Thymus (tissue), 11 donors: ENCODE measurements around the gene LGALS7B. TPM values are rescaled to one million over a fixed set of nuclear protein-coding genes. Genes with fewer than 3 reads are reported as not detected.
"Not testable (repeated sequence)": the region's sequence is repeated elsewhere in the genome, so short reads cannot be mapped to it uniquely, and the experiment has no call there.

Experiments
- DNase-seq, 9 donors: peaks; one replicate each; pipeline ENCODE4 v3.0.0-alpha.2; 2013; ENCODE audit warnings: low spot score in 9 of 9, low read depth in 6 of 9, missing footprints in 1 of 9
- H3K27ac ChIP-seq, 2 donors: one replicate each; pipeline ENCODE4 v1.5.1; 2013; ENCODE audit warnings: control low read depth in 1 of 2, low read depth in 1 of 2, low read length in 1 of 2, mild to moderate bottlenecking in 1 of 2, moderate library complexity in 1 of 2
- H3K27me3 ChIP-seq, 2 donors: one replicate each; pipeline ENCODE4 v1.5.1; 2013; ENCODE audit warnings: low read length in 1 of 2; ENCODE audit not compliant: control insufficient read depth in 2 of 2, insufficient read depth in 1 of 2
- H3K36me3 ChIP-seq, 2 donors: one replicate each; pipeline ENCODE4 v1.5.1; 2013; ENCODE audit warnings: low read length in 1 of 2, mild to moderate bottlenecking in 1 of 2, moderate library complexity in 1 of 2; ENCODE audit not compliant: control insufficient read depth in 2 of 2, insufficient read depth in 2 of 2
- H3K4me1 ChIP-seq, 2 donors: one replicate each; pipeline ENCODE4 v1.5.1; 2013; ENCODE audit warnings: low read length in 2 of 2; ENCODE audit not compliant: control insufficient read depth in 2 of 2, insufficient read depth in 2 of 2
- H3K4me3 ChIP-seq, 2 donors: one replicate each; pipeline ENCODE4 v1.5.1; 2013; ENCODE audit warnings: low read length in 2 of 2, control low read depth in 1 of 2, mild to moderate bottlenecking in 1 of 2
- H3K9me3 ChIP-seq, 2 donors: one replicate each; pipeline ENCODE4 v1.5.1; 2013; ENCODE audit warnings: low read length in 1 of 2, mild to moderate bottlenecking in 1 of 2; ENCODE audit not compliant: control insufficient read depth in 2 of 2, insufficient read depth in 1 of 2
- WGBS: extraction: QIAGEN DNeasy Blood & Tissue Kit; methylation state at CpG from one replicate; pipeline ENCODE4 v1.1.7; 2013; 5-methylcytosine and 5-hydroxymethylcytosine counted together
- polyA plus RNA-seq: library from polyadenylated mRNA; stranded (reverse); fragments of 200-250 nt; gene quantifications from one replicate; pipeline ENCODE4 v1.2.3, GENCODE V29; 2013
- total RNA-seq: library from RNA; stranded (reverse); fragments of 120-200 nt; gene quantifications from one replicate; pipeline ENCODE4 v1.2.4, GENCODE V29; 2013
- donor health status: healthy.

LGALS7B gene
- total and polyA plus RNA-seq, 2 donors = 14.7 to 234 TPM

DNA sequence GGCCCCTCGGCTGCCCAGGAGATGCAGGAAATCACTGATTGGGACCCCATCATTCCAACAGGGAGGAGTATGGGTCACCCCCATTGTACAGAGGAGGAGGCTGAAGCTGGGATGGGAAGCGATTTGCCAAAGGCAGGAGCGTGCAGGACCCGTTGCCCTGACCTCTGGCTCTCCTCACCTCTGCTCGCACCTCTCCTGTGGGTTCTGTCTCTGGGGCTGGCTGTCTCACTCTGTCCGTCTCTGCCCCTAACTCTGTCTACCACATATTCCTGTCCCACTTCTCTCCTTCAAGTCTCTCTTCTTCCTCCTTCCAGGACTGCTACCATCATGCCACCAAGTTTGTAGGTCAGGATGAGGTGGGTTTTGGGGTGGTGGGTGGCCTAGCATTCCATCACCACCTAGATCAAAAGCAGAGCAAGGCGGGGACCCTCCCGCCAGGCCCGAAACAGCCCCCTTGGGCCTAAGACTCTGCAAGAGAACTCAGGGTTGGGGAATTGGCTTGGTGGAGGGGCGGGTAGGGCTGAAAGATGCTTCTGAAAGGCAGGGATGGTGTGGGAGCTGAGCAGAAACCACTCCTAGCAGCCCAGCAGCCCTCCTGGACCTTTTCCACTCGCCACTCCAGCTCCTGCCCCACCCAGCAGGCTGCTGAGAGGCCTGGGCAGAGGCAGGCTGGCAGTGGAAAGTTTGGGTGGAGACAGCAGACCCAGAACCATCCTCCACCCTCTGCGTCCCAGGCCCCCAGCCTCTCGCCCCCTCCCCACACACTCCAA lies 14.6 kb upstream of the LGALS7B start:
- H3K4me3 ChIP-seq = no peak overlapping the region
- H3K4me1 ChIP-seq = peaks cover 2 to 7% of the 10 kb centered on the region in 2 donors
- H3K36me3 ChIP-seq = no peaks in the 10 kb centered on the region
- H3K27me3 ChIP-seq = peaks cover 0 to 7% of the 10 kb centered on the region in 2 donors
- H3K27ac ChIP-seq = no peak overlapping the region
- no peak for DNase-seq
- 90% methylated on average over 13 of the region's 13 CpGs for WGBS
- H3K9me3 ChIP-seq = no peaks in the 10 kb centered on the region

DNA sequence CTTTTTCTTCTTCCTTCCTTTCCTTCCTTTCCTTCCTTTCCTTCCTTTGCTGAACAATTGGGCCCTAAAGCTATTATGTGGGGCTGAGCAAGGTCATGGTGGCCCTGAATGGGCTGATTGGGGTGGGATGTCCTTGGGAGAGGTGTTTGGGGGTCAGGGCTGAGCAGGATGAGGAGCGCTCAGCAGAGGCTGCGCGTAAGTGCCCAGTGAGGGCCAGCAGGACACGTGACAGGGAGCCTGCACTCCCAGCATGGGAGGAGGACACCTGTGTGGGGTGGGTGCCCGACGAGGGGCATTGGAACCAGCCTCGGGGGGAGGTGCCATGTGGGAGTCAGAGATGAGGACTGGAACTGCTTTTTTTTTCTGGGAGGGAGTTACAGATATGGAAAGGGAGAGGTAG lies 10.3 kb upstream of the LGALS7B start:
- no peaks in the 10 kb centered on the region for H3K36me3 ChIP-seq
- peaks cover 0 to 7% of the 10 kb centered on the region in 2 donors for H3K27me3 ChIP-seq
- no peak overlapping the region for H3K27ac ChIP-seq
- no peaks in the 10 kb centered on the region for H3K4me1 ChIP-seq
- H3K9me3 ChIP-seq = no peaks in the 10 kb centered on the region
- no peak overlapping the region for H3K4me3 ChIP-seq
- DNase-seq = no peak
- WGBS = 85% methylated on average over 7 of the region's 7 CpGs

DNA sequence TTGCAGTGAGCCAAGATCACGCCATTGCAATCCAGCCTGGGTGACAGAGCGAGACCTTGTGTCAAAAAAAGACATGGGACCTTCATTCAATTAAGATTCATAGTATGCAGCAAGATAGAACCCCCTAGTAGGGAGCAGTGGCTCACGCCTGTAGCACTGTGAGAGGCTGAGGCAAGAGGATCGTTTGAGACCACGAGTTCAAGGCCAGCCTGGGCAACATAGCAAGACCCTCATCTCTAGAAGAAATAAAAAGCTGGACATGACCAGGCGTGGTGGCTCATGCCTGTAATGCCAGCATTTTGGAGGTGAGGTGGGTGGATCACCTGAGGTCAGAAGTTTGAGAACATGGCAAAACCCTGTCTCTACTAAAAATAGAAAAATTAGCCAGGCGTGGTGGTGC lies 8.6 kb upstream of the LGALS7B start:
- WGBS = 96% methylated on average over 7 of the region's 7 CpGs
- Histone ChIP-seq H3K4me3 (no peak overlapping the region), H3K27me3 (peaks cover 0 to 7% of the 10 kb centered on the region in 2 donors), H3K36me3 (no peaks in the 10 kb centered on the region), H3K4me1 (no peaks in the 10 kb centered on the region), H3K27ac (no peak overlapping the region), H3K9me3 (no peaks in the 10 kb centered on the region)
- DNase-seq = no peak

DNA sequence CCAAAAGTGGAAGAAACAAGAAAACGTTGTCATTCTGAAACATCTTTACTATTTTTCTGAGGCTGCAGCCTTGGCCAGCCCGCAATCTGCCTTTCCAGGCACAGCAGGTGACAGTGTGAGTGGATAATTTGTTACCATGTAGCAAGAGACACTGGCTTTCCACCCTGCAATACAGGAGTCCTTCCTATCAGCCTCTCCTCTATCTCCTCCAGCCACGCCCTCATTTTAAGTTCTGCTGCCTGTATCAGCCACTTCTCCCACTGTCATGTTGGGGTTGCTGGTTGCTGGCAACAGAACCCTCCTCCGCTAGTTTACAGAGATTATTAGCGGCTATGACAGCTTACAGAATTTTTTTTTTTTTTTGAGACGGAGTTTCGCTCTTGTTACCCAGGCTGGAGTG lies 7.9 kb upstream of the LGALS7B start:
- Histone ChIP-seq H3K36me3 (no peaks in the 10 kb centered on the region), H3K27ac (no peak overlapping the region), H3K4me3 (no peak overlapping the region), H3K4me1 (no peaks in the 10 kb centered on the region), H3K27me3 (peaks cover 0 to 7% of the 10 kb centered on the region in 2 donors), H3K9me3 (no peaks in the 10 kb centered on the region)
- DNase-seq = no peak
- WGBS = 85% methylated on average over 7 of the region's 7 CpGs

DNA sequence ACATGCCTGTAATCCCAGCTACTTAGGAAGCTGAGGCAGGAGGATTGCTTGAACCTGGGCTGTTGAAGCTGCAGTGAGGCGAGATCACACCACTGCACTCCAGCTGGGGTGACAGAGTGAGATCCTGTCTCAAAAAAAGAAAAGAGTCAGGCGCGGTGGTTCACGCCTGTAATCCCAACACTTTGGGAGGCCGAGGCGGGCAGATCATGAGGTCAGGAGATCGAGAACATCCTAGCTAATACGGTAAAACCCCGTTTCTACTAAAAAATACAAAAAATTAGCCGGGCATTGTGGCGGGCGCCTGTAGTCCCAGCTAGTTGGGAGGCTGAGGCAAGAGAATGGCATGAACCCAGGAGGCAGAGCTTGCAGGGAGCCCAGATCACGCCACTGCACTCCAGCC lies 6.8 kb upstream of the LGALS7B start:
- H3K27ac ChIP-seq, H3K4me1 ChIP-seq, H3K9me3 ChIP-seq, DNase-seq, H3K4me3 ChIP-seq, H3K27me3 ChIP-seq, H3K36me3 ChIP-seq: not testable (repeated sequence)
- 97% methylated on average over 13 of the region's 13 CpGs for WGBS

DNA sequence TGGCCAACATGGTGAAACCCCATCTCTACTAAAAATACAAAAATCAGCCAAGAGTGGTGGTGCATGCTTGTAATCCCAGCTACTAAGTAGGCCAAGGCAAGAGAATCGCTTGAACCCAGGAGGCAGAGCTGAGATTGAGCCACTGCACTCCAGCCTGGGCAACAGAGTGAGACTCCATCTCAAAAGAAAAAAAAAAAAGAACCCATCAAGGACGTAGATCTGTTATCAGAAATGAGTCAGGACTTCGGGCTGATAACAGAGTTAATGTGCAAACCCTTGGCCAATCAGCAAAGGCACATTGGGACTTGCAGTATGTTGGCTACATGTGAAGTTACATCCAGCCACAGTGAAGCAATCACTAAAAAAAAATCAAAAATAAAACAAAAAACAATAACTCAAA lies 4.8 kb upstream of the LGALS7B start:
- WGBS = 92% methylated on average over 3 of the region's 3 CpGs
- DNase-seq = no peak
- H3K27ac ChIP-seq = no peak overlapping the region
- H3K4me1 ChIP-seq = no peaks in the 10 kb centered on the region
- no peaks in the 10 kb centered on the region for H3K9me3 ChIP-seq
- peaks cover 0 to 3% of the 10 kb centered on the region in 2 donors for H3K27me3 ChIP-seq
- H3K36me3 ChIP-seq = no peaks in the 10 kb centered on the region
- H3K4me3 ChIP-seq = no peak overlapping the region

DNA sequence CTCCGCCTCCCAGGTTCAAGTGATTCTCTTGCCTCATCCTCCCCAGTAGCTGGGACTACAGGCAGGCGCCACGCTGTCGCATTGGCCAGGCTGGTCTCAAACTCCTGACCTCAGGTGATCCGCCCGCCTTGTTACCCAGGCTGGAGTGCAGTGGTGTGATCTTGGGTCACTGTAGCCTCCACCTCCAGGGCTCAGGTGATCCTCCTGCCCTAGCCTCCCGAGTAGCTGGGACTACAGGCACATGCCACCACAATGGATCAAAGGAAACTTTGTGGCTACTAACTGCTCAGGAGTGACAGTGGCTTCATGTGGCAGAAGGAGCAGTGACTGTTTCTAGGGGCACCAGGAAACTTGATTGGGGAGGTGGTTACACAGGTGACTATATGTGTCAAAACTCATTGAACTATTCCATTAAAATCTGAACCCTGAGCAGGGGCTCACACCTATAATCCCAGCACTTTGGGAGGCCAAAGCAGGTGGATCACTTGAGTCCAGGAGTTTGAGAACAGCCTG lies 3.8 kb upstream of the LGALS7B start:
- no peaks in the 10 kb centered on the region for H3K4me1 ChIP-seq
- no peaks in the 10 kb centered on the region for H3K36me3 ChIP-seq
- peaks cover 0 to 3% of the 10 kb centered on the region in 2 donors for H3K27me3 ChIP-seq
- WGBS = 99% methylated on average over 7 of the region's 7 CpGs
- H3K27ac ChIP-seq = no peak overlapping the region
- no peak overlapping the region for H3K4me3 ChIP-seq
- H3K9me3 ChIP-seq = no peaks in the 10 kb centered on the region
- DNase-seq = no peak

DNA sequence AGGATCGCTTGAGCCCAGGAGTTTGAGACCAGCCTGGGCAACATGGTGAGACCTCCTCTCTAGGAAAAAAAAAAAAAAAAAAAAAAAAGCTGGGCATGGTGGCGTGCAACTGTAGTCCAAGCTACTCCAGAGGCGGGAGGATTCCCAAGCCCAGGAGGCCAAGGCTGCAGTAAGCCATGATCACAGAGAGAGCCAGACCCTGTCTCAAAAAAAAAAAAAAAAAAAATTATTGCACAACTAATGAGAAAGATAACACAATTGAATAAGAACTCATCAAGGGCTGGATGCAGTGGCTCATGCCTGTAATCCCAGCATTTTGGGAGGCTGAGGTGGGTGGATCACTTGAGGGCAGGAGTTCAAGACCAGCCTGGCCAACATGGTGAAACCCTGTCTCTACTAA lies 2.9 kb upstream of the LGALS7B start:
- not testable (repeated sequence) for H3K4me1 ChIP-seq, H3K27me3 ChIP-seq, H3K36me3 ChIP-seq, H3K27ac ChIP-seq, H3K4me3 ChIP-seq, DNase-seq, H3K9me3 ChIP-seq
- 95% methylated on average over 3 of the region's 3 CpGs for WGBS

DNA sequence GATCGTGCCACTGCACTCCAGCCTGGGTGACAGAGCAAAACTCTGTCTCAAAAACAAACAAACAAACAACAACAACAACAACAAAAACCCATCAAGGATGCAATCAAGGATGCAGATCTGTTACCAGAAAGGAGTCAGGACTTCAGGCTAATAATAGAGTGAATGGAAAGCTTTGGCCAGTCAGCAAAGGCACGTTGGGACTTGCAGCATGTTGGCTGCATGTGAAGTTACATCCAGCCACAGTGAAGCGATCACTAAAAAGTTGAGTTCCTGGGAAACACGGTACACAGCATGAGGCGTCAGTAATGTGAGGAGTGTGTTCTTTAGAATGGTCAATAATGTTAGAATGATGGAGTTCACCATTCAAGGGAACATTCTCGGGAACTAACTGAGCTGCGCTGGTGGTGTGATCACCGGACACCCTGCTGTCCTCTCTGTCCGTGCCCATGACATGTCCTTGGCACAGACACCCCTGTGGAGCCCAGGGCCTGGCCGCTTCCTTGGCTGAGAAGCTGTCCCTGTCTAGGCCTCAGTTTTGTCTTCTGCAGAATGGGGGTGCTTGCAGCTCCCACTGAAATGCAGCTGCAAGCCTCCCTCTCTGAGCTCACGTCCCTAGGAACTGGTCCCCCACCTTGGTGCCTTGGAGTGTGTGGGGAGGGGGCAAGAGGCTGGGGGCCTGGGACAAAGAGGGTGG lies 2.3 kb upstream of the LGALS7B start:
- no peaks in the 10 kb centered on the region for H3K4me1 ChIP-seq
- H3K27ac ChIP-seq = peak overlapping the region; percentile 55 to 62
- no peaks in the 10 kb centered on the region for H3K36me3 ChIP-seq
- no peak overlapping the region for H3K4me3 ChIP-seq
- DNase-seq = peak in 1 of 9 donors; percentile 16
- H3K9me3 ChIP-seq = no peaks in the 10 kb centered on the region
- WGBS = 91% methylated on average over 11 of the region's 11 CpGs
- H3K27me3 ChIP-seq = no peaks in the 10 kb centered on the region
